GM19395 (cell line): ENCODE measurements around the gene MOAP1.
"Not testable (repeated sequence)": the region's sequence is repeated elsewhere in the genome, so short reads cannot be mapped to it uniquely, and the experiment has no call there.

Experiments
- ATAC-seq: cut with Tn5 transposase; IDR thresholded peaks from one replicate; pipeline ENCODE4 v1.9.1; 2021; ENCODE audit warnings: mild to moderate bottlenecking, moderate library complexity; ENCODE audit not compliant: unreplicated experiment

The MOAP1 gene

GRCh38 chr14:93186466-93186865 is 1.8 kb upstream of the MOAP1 start:
- no peak for ATAC-seq

GRCh38 chr14:93185349-93185720 is 638 bp upstream of the MOAP1 start:
- ATAC-seq, result no peak

GRCh38 chr14:93183596-93184317 is 940 bp downstream of the MOAP1 start:
- no peak for ATAC-seq

- no peak for ATAC-seq
Observed at GRCh38 chr14:93175492-93175891, 9.2 kb downstream of the MOAP1 start.

- not testable (repeated sequence) for ATAC-seq
Observed at GRCh38 chr14:93174731-93175130, 10.0 kb downstream of the MOAP1 start.

GRCh38 chr14:93173943-93174395 is 10.7 kb downstream of the MOAP1 start:
- ATAC-seq, result no peak

- ATAC-seq, result no peak
Observed at GRCh38 chr14:93171376-93171775, 13.3 kb downstream of the MOAP1 start.

GRCh38 chr14:93170141-93170540 is 14.6 kb downstream of the MOAP1 start:
- not testable (repeated sequence) for ATAC-seq

- ATAC-seq, result not testable (repeated sequence)
Observed at GRCh38 chr14:93169619-93170018, 15.1 kb downstream of the MOAP1 start.

GRCh38 chr14:93168610-93169009 is 16.1 kb downstream of the MOAP1 start:
- not testable (repeated sequence) for ATAC-seq

GRCh38 chr14:93165271-93166265 is 19.1 kb downstream of the MOAP1 start:
- not testable (repeated sequence) for ATAC-seq

GRCh38 chr14:93163564-93163963 is 21.1 kb downstream of the MOAP1 start:
- ATAC-seq, result no peak

GRCh38 chr14:93161411-93161940 is 23.2 kb downstream of the MOAP1 start:
- ATAC-seq, result no peak

- no peak for ATAC-seq
Observed at GRCh38 chr14:93160353-93160801, 24.3 kb downstream of the MOAP1 start.

- ATAC-seq, result not testable (repeated sequence)
Observed at GRCh38 chr14:93159625-93160352, 24.9 kb downstream of the MOAP1 start.

- ATAC-seq, result not testable (repeated sequence)
Observed at GRCh38 chr14:93158349-93158748, 26.3 kb downstream of the MOAP1 start.

GRCh38 chr14:93156693-93157369 is 27.9 kb downstream of the MOAP1 start:
- no peak for ATAC-seq

GRCh38 chr14:93155667-93156066 is 29.0 kb downstream of the MOAP1 start:
- no peak for ATAC-seq

- no peak for ATAC-seq
Observed at GRCh38 chr14:93153121-93153520, 31.6 kb downstream of the MOAP1 start.
